ENCODE results near the gene FOXN3.

- TF ChIP-seq CTCF (IDR thresholded peaks at IDR 0.05) (no peak), EP300 (IDR thresholded peaks at IDR 0.05) (no peak), POLR2A (IDR thresholded peaks at IDR 0.05) (no peak)
These were observed 166.0 kb downstream of the FOXN3 start for GRCh38 chr14:89251061-89251460.
